Hindlimb muscle (tissue), 1 donor: ENCODE data around the gene MYL4. TPM values are rescaled to one million over a fixed set of nuclear protein-coding genes. Genes with fewer than 3 reads are reported as not detected.
"Not testable (repeated sequence)": the region's sequence is repeated elsewhere in the genome, so short reads cannot be mapped to it uniquely, and the experiment has no call there.

Source experiments
- DNase-seq: peaks from one replicate; pipeline ENCODE4 v3.0.0-alpha.2; 2013
- polyA plus RNA-seq: library from polyadenylated mRNA; unstranded; fragments of 120-200 nt; gene quantifications from one replicate; pipeline ENCODE4 v1.2.1, GENCODE V29; 2013; ENCODE audit not compliant: insufficient read length

The MYL4 gene
- polyA plus RNA-seq, 1 donor = 1,610 TPM

GRCh38 chr17:47244697-47245096 lies 35.5 kb downstream of the MYL4 start:
- DNase-seq = no peak

DNA sequence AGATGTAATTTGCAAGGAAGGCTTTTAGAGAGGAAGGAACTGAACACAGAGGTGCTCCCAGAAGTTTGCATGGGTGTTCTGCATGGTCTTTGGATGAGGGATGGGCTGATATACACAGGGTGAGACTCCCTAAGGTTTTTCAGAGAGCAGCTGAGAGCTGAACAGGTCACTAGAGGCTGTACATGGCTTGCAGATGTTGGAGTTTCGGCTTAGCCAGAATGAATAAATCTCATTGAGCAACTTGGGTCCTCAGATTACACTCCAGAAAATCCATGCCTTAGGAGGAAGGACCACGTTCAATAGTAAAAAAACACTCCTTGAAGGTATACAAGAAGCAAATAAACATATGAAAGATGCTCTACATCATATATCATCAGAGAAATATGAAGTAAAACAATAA lies 37.0 kb downstream of the MYL4 start:
- no peak for DNase-seq

- DNase-seq = no peak
Measured at GRCh38 chr17:47250855-47251254, 41.7 kb downstream of the MYL4 start.

GRCh38 chr17:47251421-47251940 lies 42.3 kb downstream of the MYL4 start:
- DNase-seq = no peak

GRCh38 chr17:47252209-47252608 lies 43.1 kb downstream of the MYL4 start:
- DNase-seq = no peak

GRCh38 chr17:47252766-47253512 lies 43.8 kb downstream of the MYL4 start:
- DNase-seq = no peak

DNA sequence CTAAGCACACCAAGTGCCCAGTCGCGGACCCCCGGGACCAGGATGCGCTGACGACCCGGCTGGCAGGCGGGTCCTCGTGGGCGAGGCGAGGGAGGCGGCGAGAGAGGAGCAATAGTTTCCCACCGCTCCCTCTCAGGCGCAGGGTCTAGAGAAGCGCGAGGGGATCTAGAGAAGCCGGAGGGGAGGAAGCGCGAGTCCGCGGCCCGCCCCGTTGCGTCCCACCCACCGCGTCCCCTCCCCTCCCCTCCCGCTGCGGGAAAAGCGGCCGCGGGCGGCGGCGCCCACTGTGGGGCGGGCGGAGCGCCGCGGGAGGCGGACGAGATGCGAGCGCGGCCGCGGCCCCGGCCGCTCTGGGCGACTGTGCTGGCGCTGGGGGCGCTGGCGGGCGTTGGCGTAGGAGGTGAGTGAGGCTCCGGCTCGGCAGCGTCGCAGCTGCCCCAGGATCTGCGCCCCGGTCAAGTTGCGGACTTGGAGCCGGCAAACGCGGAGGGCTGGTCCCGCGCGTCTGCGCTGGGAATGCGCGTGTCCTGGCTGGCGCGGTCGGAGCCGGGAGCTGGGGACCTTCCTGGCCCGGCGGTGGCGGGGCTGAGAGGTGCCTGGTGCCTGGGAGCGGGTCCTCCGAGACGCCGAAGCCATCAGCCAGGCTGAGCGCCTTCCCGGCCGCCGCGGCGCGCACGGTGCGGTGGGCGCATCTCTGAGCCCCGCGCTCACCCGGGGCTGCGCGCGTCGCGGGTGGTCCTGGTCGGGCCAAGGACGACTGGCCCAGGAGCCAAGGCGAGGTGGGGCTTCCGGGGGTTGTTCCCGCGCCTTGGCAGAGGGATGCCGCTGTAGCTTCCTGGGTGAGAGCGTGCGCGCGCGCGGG lies 44.6 kb downstream of the MYL4 start, which contains the start of gene ITGB3:
ITGB3 (plus strand) TSS at position 287 of the 862 bp plus-strand sequence; CDS start at position 322, 35 bp downstream.
- peak; percentile 70 for DNase-seq

DNA sequence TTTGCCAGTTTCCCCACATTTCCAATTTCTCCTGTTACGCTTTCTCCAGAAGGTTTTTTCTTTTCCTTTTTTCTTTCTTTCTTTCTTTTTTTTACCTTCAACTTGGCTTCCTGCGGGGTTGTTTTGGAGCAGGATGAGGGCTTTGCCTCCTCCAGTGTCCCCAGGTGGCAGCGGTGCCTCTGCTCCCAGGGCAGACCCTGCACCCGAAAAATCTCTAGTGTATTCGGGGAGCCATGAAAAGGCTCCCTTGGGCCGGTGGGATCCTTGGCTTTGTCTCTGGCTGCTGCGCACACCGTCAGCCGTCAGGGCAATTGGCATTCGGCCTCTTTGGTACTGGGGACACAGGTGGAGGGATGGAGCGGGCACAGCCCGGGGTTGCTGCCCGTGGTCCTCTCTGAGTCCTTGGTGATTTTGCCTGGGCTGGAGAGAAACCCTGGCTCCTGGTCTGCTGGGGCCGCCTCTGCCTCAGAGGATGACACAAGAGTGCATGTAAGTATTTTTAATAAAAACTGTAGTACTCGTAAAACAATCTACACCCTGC lies 45.3 kb downstream of the MYL4 start:
- no peak for DNase-seq

- no peak for DNase-seq
Measured at GRCh38 chr17:47257651-47258339, 48.6 kb downstream of the MYL4 start.

DNA sequence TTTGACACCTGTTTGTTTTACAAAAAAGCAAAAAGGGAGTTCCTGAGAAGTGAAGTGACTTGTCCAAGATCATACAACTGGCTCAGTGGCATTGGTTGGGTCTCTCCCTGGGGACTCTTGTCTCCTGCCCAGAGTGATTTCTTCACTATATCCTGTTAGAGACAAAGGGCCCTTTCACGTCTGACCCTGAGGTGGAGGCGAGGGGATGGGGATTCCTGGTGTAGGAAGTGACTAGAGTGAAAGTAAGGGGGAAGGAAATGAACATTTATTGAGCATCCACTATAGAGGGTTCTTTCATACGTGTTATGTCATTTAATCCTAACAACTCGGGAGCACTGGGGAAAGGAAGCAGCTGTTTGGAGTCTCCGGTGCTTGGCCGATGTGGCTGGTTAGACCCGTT lies 53.4 kb downstream of the MYL4 start:
- no peak for DNase-seq

DNA sequence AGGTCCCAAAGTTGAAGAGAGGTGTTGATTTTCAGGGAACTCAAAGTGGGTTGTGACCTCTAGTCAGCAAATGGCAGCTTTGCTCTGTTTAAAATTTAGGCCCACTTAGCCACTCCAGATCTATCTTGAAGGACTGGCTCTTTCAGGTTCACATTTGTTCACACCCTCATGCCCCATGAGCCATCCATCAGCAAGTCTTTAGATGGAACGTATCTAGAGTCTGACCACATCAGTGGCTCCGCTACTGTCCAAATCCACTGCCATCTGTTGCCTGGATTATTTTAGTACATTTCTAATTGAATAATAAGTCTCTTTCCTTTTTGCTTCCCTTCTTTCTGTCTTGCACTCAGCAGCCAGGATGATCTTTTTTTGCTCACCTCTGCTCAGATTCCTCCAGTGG lies 55.0 kb downstream of the MYL4 start:
- DNase-seq = no peak

DNA sequence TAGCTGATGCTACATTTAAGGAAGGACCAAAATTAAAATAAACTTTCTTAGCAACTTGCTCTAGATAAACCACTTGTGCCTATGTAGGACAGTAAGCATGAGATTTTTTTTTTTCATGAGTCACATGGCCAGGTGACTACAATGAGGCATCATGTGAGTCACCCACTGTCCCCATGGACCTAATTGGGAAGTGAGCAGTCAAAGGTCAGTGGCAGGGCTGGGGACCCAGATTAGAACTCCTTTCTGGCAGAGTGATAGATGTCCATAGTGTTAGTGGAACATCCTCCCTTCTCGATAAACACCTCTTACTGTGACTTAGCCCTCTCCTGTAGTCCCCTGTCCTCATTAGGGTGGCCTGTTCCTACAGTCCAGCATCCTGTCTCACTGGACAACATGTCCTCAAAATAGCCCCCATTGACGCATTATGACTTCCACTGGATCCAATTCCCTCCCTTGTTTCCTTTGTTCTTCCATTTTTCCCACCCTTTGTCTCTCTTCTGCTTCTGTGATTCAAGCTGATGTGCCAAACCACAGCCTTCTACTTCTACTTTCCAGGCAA lies 56.9 kb downstream of the MYL4 start:
- DNase-seq = no peak

DNA sequence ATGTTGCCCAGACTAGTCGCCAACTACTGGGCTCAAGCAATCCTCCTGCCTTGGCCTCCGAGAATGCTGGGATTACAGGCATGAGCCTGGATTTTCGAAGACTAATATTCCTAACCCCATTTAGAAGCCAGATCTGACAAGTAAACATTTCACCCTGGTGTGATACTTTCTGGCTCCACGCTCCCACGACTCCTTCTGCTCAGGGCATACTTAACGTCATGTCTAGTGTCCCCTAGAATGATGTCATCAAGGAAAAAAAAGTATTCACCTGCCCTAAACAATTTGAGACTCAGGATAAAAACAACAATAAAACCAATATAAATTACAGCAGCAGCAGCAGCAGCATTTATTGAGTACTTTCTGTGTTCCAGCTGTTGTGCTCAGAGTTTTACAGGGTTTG lies 57.6 kb downstream of the MYL4 start:
- DNase-seq = no peak

DNA sequence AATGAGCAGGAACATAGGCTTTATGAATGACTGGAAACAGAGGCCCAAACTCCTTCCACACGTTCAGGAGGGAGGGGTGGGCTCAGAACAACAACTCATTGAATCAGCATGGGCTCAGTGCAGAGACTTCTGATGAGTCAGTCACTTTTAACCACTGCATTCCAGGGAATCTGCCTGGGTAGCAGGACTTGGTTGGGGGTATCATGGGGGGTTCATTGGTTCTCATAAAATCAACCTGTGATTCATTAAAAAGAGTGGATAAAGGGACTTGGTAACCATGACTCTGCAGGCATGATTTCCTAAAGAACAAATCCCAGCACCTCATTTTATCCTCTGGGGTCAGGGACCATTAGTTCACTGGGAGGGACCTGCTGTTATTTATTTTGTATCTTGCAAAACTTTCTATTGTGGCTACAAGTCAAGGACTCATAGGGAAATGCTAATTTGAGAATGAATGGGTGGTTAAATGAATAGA lies 58.2 kb downstream of the MYL4 start:
- DNase-seq = no peak

DNA sequence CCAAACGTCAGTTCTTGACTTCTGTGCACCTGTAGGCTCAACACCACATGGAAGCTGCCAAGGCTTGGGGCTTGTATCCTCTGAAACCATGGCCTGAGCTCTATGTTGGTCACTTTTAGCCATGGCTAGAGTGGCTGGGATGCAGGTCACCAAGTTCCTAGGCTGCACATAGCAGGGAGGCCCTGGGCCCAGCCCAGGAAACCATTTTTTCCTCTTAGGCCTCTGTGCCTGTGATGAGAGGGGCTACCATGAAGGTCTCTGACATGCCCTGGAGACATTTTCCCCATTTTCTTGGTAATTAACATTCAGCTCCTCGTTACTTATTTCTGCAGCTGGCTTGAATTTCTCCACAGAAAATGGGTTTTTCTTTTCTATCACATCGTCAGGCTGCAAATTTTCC lies 59.8 kb downstream of the MYL4 start:
- DNase-seq = not testable (repeated sequence)

- not testable (repeated sequence) for DNase-seq
Measured at GRCh38 chr17:47269561-47270280, 60.6 kb downstream of the MYL4 start.

GRCh38 chr17:47270946-47271705 lies 62.0 kb downstream of the MYL4 start:
- DNase-seq = no peak

DNA sequence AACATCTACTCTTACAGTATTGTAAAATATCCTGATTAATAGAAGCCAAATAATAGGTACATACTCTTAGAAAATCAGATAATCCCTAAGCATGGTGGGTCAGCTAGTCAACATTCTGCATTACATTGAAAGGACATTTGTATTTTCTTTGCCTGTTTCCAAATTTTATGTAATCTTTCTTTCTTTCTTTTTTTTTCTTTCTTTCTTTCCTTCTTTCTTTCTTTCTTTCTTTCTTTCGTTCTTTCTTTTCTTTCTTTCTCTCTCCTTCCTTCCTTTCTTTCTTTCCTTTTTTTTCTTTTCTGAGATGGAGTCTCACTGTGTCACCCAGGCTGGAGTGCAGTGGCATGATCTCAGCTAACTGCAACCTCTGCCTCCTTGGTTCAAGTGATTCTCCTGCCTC lies 63.3 kb downstream of the MYL4 start:
- DNase-seq = no peak

GRCh38 chr17:47273245-47273644 lies 64.1 kb downstream of the MYL4 start:
- DNase-seq = no peak
